B cell (primary cell): ENCODE data around the gene SP7.

Source experiments
- EZH2 ChIP-seq: IDR thresholded peaks from 2 replicates; pipeline ENCODE4 v1.6.1; 2012; ENCODE audit warnings: borderline replicate concordance, low read depth, mild to moderate bottlenecking, moderate library complexity, low read length; ENCODE audit not compliant: insufficient read depth, poor library complexity, severe bottlenecking
- TF ChIP-seq, protein P1 (sequence below): fragments of 200-600 bp; IDR thresholded peaks from one replicate; pipeline ENCODE4 v1.8.0; 2022; ENCODE audit warnings: antibody characterized with exemption, mild to moderate bottlenecking

GRCh38 chr12:53295070-53295890 lies 40.9 kb downstream of the SP7 start, which contains the start of gene PFDN5:
- TF ChIP-seq, protein P1, sequence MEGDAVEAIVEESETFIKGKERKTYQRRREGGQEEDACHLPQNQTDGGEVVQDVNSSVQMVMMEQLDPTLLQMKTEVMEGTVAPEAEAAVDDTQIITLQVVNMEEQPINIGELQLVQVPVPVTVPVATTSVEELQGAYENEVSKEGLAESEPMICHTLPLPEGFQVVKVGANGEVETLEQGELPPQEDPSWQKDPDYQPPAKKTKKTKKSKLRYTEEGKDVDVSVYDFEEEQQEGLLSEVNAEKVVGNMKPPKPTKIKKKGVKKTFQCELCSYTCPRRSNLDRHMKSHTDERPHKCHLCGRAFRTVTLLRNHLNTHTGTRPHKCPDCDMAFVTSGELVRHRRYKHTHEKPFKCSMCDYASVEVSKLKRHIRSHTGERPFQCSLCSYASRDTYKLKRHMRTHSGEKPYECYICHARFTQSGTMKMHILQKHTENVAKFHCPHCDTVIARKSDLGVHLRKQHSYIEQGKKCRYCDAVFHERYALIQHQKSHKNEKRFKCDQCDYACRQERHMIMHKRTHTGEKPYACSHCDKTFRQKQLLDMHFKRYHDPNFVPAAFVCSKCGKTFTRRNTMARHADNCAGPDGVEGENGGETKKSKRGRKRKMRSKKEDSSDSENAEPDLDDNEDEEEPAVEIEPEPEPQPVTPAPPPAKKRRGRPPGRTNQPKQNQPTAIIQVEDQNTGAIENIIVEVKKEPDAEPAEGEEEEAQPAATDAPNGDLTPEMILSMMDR = no peak
- no peak for TF ChIP-seq EZH2
